Dendritic cell treated with granulocyte-macrophage colony-stimulating factor and Interleukin-4, amounts not matched to agents 40 ng/mL and 50 ng/mL, for 4 days (primary cell): ENCODE results near the gene CDKN2B-AS1.
A peak's percentile ranks its signal among the peaks of the same experiment; 100 is the strongest.
"Not testable (repeated sequence)": the region's sequence is repeated elsewhere in the genome, so short reads cannot be mapped to it uniquely, and the experiment has no call there.

Source experiments
- H3K27ac Mint-ChIP-seq: one replicate; pipeline ENCODE4 v1.8.0; 2022; ENCODE audit warnings: mild to moderate bottlenecking, mixed read lengths
- H3K27me3 Mint-ChIP-seq: one replicate; pipeline ENCODE4 v1.8.0; 2022; ENCODE audit warnings: mild to moderate bottlenecking, mixed read lengths
- H3K36me3 Mint-ChIP-seq: one replicate; pipeline ENCODE4 v1.8.0; 2022; ENCODE audit warnings: low read depth, mixed read lengths
- H3K4me1 Mint-ChIP-seq: one replicate; pipeline ENCODE4 v1.8.0; 2022; ENCODE audit warnings: low read depth, mixed read lengths
- H3K4me3 Mint-ChIP-seq: one replicate; pipeline ENCODE4 v1.8.0; 2022; ENCODE audit warnings: mild to moderate bottlenecking, moderate library complexity, mixed read lengths
- H3K9me3 Mint-ChIP-seq: one replicate; pipeline ENCODE4 v1.8.0; 2022; ENCODE audit warnings: mixed read lengths
- intact Hi-C: fragments of 100-400 bp; cut with micrococcal nuclease; formaldehyde crosslinking; loops from one replicate; pipeline ENCODE4 v1.15.0; 2022

CDKN2B-AS1 gene

DNA sequence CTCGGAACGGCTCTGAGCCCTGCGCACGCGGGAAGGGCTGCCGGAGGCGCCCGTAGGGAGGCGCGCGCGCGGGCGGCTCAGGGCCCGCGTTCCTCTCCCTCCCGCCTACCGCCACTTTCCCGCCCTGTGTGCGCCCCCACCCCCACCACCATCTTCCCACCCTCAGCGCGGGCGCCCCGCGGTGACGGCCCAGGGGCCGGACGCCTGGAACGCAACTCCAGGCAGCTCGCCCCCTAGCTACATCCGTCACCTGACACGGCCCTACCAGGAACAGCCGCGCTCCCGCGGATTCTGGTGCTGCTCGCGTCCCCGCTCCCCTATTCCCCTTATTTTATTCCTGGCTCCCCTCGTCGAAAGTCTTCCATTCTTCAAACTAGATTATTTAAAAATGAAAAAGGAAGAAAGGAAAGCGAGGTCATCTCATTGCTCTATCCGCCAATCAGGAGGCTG is at the start of gene CDKN2B-AS1:
CDKN2B-AS1 (plus strand) TSS at position 236 of the 450 bp plus-strand sequence.
- Mint-ChIP-seq H3K4me3 (peak within 1 kb of the TSS; percentile 94), H3K4me1 (peaks cover 27% of the 10 kb centered on the region), H3K36me3 (peaks cover 13% of the 10 kb centered on the region), H3K9me3 (no peaks in the 10 kb centered on the region), H3K27ac (peak within 1 kb of the TSS; percentile 97), H3K27me3 (peaks cover 55% of the 10 kb centered on the region)
- intact Hi-C loops, result loop anchor here (1.0 kb wide), 1 partner anchor 15 kb away; the partner anchor contains the start of gene CDKN2B

DNA sequence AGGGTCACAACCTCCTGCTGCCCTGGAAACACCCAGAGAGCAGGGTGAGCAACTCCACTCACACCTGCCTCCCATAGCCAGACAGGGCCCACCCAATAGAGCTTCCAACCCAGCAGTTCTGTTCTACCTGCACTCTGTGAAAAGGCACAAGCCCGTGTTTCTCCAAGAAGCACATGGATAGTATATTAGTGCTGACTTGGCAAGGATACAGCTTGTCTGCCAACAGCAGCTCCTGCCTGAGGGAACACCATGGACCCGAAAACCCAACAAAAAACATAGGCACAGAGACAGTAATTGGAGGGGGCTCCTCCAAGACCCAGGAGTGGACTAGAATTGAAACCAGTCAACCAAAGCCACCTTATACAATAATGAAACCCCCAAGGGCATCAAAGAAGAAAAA is 49.0 kb upstream of the CDKN2B-AS1 start:
- intact Hi-C loops, result no loop called here
- Mint-ChIP-seq H3K9me3 (no peaks in the 10 kb centered on the region), H3K27ac (no peak overlapping the region), H3K4me3 (no peak overlapping the region), H3K36me3 (no peaks in the 10 kb centered on the region), H3K4me1 (no peaks in the 10 kb centered on the region), H3K27me3 (peaks cover 26% of the 10 kb centered on the region)

DNA sequence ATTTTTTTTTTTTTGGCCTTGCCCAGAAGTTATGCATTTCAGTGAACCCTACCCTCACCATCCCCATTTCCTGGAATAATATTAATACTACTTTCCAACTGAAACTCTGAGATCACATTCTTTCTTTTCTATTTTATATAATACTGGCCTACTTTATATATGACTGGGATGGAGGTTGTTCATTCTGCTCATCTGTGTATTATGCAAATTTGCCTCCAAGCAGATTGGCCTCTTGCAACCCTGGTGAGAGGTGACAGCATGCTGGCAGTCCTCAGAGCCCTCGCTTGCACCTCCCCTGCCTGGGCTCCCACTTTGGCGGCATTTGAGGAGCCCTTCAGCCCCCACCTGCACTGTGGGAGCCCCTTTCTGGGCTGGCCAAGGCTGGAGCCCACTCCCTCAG is 35.8 kb upstream of the CDKN2B-AS1 start:
- H3K27me3 Mint-ChIP-seq, result peaks cover 51% of the 10 kb centered on the region
- H3K27ac Mint-ChIP-seq, result no peak overlapping the region
- H3K9me3 Mint-ChIP-seq, result no peaks in the 10 kb centered on the region
- H3K36me3 Mint-ChIP-seq, result no peaks in the 10 kb centered on the region
- H3K4me3 Mint-ChIP-seq, result no peak overlapping the region
- intact Hi-C loops, result loop anchor here (10.0 kb wide), 1 partner anchor 74 kb away; no protein-coding TSS in a partner anchor
- no peaks in the 10 kb centered on the region for H3K4me1 Mint-ChIP-seq

DNA sequence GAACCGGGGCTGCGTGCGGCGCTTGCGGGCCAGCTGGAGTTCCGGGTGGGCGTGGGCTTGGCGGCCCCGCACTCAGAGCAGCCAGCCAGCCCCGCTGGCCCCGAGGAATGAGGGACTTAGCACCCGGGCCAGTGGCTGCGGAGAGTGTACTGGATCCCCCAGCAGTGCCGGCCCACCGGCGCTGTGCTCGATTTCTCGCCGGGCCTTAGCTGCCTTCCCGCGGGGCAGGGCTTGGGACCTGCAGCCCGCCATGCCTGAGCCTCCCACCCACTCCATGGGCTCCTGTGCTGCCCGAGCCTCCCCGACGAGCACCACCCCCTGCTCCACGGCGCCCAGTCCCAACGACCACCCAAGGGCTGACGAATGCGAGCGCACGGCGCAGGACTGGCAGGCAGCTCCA is 35.3 kb upstream of the CDKN2B-AS1 start:
- not testable (repeated sequence) for H3K9me3 Mint-ChIP-seq, H3K4me1 Mint-ChIP-seq, H3K27ac Mint-ChIP-seq, H3K4me3 Mint-ChIP-seq, H3K36me3 Mint-ChIP-seq
- H3K27me3 Mint-ChIP-seq, result peaks cover 53% of the 10 kb centered on the region
- intact Hi-C loops, result loop anchor here (10.0 kb wide), 1 partner anchor 74 kb away; no protein-coding TSS in a partner anchor

DNA sequence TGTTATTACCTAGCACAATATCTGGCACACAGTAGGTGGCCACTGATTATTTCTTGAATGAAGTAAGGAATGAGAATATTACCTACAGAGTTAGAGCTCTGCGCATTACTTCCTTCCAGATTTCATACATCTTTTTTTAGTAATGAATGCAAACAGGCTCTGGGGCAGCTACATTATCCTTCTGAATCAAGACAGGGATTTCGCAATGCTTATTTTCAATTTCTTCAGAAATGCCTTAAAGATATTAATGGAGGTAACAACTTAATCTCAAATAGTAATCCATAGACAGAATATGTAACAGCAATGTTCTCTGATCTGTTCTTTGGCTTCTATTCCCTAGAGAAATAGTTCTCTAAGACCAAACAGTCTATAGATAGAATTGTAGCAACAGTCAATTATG is 33.0 kb upstream of the CDKN2B-AS1 start:
- Mint-ChIP-seq H3K4me3 (no peak overlapping the region), H3K27ac (no peak overlapping the region), H3K27me3 (peaks cover 68% of the 10 kb centered on the region), H3K9me3 (no peaks in the 10 kb centered on the region), H3K4me1 (peaks cover 19% of the 10 kb centered on the region), H3K36me3 (no peaks in the 10 kb centered on the region)
- intact Hi-C loops, result loop anchor here (10.0 kb wide), 1 partner anchor 147 kb away; no protein-coding TSS in a partner anchor

DNA sequence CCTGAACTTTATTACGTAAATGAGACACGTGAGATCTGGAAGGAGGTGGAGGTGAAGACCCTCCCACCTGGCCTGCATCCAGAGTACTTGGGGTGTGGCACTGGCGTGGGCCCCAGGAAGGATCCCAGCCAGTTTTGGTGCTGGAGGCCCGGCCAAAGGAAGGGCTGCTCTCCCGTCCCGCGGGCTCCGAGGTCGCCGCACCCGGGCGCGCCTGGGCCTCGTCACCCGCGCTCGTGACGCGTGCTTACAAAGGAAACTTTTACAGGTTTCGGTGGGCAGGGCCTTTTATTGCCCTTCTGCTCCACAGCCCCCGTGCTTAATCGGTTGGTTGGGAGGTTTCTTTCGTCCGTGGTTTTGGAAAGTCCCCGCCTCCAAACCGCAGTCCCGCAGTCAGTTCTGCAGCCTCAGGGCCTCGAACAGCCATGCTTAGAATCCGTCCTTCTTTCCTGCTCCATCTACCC is 29.6 kb upstream of the CDKN2B-AS1 start:
- Mint-ChIP-seq H3K27ac (peak overlapping the region; percentile 14), H3K9me3 (no peaks in the 10 kb centered on the region), H3K4me1 (peaks cover 49% of the 10 kb centered on the region), H3K4me3 (peak overlapping the region; percentile 67), H3K36me3 (no peaks in the 10 kb centered on the region), H3K27me3 (peaks cover 90% of the 10 kb centered on the region)
- intact Hi-C loops, result loop anchor here (10.0 kb wide), 1 partner anchor 150 kb away; no protein-coding TSS in a partner anchor

DNA sequence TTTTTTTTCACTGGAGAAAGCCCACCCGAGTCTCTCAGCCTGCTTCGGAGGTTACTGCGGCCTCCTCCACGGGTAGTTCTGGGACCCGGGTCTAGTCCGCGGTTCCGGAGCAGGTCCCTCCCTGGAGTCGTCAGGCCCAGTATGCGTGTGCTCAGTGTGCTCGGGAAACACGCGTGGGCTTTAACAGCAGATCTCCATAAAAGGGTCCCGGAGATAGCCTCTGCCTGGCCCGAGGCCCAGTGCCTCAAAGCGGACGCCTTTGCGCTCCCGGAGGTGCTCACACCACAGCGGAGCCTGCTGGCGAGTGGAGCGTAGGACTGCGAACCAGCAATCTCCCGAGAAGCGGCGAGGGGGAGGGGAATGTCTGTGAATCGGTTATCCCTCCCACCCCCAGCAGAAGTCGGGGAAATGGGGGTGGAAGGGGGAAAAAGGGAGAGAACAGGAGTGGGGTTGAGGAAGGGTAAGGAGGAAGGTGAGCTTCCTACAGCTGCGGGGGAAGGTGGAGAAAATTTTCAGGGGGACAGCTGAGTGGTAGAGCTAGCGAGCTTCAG is 29.1 kb upstream of the CDKN2B-AS1 start:
- Mint-ChIP-seq H3K27me3 (peaks cover 90% of the 10 kb centered on the region), H3K4me3 (peak overlapping the region; percentile 67), H3K9me3 (no peaks in the 10 kb centered on the region), H3K27ac (peak overlapping the region; percentile 14), H3K4me1 (peaks cover 55% of the 10 kb centered on the region), H3K36me3 (no peaks in the 10 kb centered on the region)
- intact Hi-C loops, result loop anchor here (10.0 kb wide), 1 partner anchor 151 kb away; no protein-coding TSS in a partner anchor

DNA sequence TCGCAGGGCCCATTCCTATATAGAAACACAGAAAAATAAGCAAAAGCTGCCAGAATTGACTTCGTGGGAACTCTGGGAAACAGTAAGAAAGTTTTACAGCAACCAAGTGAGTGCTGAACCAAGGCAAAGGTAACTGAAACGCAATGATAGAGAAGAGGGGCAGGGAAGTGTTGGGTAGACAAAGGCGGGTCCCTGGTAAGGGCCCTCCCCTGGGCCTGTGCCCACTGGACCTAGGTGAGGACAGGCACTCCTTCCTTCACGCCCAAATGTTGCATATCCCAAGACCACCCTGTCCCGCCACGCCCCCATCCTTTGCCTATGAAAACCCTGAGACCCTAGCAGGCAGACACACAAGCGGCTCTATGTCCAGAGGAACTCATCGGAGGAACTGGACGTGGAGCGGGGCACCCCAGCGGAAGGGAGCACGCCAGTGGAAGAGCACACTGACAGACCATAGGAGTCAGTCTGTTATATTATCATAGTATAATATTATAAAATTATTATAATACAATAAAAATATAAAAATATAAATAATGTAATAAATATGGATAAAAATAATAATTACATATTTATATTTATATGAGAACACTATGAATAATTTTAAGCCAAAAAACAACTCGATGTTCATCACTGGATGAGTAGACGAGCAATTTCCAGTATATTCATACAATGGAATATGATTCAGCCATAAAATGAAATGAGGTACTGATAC is 28.3 kb upstream of the CDKN2B-AS1 start:
- H3K4me3 Mint-ChIP-seq, result no peak overlapping the region
- intact Hi-C loops, result loop anchor here (10.0 kb wide), 1 partner anchor 151 kb away; no protein-coding TSS in a partner anchor
- H3K27ac Mint-ChIP-seq, result no peak overlapping the region
- peaks cover 95% of the 10 kb centered on the region for H3K27me3 Mint-ChIP-seq
- H3K36me3 Mint-ChIP-seq, result no peaks in the 10 kb centered on the region
- peaks cover 63% of the 10 kb centered on the region for H3K4me1 Mint-ChIP-seq
- H3K9me3 Mint-ChIP-seq, result no peaks in the 10 kb centered on the region

DNA sequence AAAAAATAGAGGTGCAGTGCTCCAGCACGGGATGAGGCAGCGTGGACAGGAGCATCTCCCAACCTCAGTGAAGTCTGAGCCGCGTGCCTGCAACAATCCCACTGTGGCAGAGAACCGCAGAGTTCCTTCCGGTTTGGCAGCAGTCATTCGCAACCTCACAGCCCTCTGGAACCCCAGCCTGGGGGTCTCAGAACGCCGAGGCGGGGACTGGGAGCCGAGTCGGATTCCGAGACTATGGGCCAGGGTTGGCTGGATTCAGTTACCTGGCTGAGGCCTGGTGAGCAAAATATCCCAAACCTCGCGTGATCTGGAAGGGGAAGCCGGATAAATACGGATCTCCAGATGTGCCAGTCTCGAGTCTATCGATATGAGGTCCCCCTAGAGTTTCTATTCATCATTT is 27.4 kb upstream of the CDKN2B-AS1 start:
- Mint-ChIP-seq H3K27ac (no peak overlapping the region), H3K4me3 (peak overlapping the region; percentile 10)

DNA sequence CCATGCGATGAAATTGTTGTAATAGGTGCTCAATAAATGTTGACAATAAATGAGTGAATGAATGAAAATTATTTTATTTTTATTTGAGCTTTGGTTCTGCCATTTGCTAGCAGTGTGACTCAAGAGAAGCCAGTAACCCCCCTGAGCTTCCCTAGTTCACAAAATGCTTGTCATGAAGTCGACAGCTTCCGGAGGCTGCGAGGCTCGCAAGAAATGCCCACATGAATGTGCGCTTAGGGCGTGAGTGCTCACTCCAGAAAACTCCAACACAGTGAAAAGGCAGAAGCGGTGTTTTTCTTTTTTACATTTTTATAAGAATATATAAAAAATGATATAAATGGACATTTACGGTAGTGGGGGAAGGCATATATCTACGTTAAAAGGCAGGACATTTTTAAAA is 26.9 kb upstream of the CDKN2B-AS1 start:
- H3K36me3 Mint-ChIP-seq, result no peaks in the 10 kb centered on the region
- no peak overlapping the region for H3K27ac Mint-ChIP-seq
- peaks cover 96% of the 10 kb centered on the region for H3K27me3 Mint-ChIP-seq
- intact Hi-C loops, result loop anchor here (10.0 kb wide), 1 partner anchor 153 kb away; no protein-coding TSS in a partner anchor
- no peak overlapping the region for H3K4me3 Mint-ChIP-seq
- H3K4me1 Mint-ChIP-seq, result peaks cover 65% of the 10 kb centered on the region
- H3K9me3 Mint-ChIP-seq, result no peaks in the 10 kb centered on the region

More for the DNA sequence above, 27.4 kb upstream of the CDKN2B-AS1 start:
- H3K36me3 Mint-ChIP-seq, result no peaks in the 10 kb centered on the region
- H3K27me3 Mint-ChIP-seq, result peaks cover 97% of the 10 kb centered on the region
- intact Hi-C loops, result loop anchor here (10.0 kb wide), 1 partner anchor 152 kb away; no protein-coding TSS in a partner anchor
- peaks cover 65% of the 10 kb centered on the region for H3K4me1 Mint-ChIP-seq
- no peaks in the 10 kb centered on the region for H3K9me3 Mint-ChIP-seq

DNA sequence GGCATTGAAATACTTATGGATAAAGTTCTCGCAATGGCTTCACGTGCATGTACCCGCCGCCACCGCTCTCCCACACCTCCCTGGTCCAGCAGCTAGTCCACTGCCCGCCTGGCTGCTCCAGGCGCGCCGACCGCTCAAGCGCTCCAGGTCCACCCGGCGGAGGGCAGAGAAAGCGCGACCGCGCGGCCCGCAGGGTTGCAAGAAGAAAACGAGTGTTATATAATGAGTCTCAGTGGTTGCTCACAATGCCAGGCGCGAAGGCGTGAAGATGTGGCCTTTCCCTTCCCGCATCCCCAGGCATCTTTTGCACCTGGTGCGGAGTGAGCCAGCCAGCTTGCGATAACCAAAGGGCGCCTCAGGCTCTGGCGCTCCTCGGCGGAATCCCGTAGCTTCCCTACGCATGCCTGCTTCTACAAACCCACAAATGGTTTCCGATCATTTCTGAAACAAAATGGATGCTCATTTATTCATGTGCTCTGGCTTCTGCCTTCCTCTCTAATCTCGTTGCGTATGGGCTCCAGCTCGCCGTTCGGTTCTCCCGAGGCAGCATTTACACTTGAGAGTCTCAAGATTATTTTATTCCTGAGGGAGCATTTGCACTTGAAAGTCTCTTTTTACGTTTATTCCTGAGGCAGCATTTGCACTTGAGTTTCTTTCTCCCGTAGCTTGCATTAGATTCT is 26.1 kb upstream of the CDKN2B-AS1 start:
- Mint-ChIP-seq H3K27me3 (peaks cover 92% of the 10 kb centered on the region), H3K9me3 (no peaks in the 10 kb centered on the region), H3K27ac (no peak overlapping the region), H3K4me3 (peak overlapping the region; percentile 31), H3K4me1 (peaks cover 69% of the 10 kb centered on the region), H3K36me3 (no peaks in the 10 kb centered on the region)
- intact Hi-C loops, result loop anchor here (10.0 kb wide), 1 partner anchor 154 kb away; no protein-coding TSS in a partner anchor

DNA sequence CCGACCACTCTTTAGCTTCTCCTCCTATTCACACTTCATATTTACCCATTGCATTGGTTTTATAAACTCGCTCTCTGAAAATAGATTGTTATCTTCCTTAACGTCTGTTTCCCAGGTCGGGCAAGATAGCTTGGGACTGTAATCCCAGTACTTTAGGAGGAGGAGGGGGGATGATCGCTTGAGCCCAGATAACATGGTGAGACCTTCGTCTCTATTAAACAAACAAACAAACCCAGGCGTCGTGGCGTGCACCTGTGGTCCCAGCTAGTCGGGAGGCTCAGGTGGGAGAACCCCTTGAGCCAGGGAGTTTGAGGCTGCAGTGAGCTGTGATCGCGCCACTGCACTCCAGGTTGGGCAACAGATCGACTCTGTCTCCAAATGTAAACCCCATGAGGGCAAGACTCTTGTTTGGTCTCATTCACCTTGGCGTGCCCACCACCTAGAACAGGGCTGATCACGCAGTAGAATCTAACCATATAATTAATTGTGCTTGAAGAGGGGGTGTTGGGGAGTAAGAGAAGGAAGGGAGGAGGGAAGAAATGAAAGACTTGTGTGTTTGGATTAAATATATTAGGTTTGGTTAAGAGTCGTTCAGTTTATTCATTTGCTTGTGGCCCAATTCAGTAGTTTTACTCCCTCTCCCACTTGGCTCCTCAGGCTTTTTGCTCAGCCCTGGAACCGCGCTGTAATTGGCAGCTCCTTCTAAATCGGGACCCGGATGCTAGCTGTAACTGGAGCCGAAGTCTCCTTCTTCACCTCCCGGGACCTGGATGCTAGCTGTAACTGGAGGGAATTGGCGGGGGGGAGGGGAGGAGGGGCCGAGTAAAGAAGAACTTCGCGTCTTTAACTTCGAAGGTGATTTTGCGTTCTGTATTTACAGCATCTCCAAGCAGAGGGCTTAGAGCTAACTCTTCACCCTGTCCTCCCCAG is 25.3 kb upstream of the CDKN2B-AS1 start:
- peaks cover 92% of the 10 kb centered on the region for H3K27me3 Mint-ChIP-seq
- no peak overlapping the region for H3K27ac Mint-ChIP-seq
- peaks cover 77% of the 10 kb centered on the region for H3K4me1 Mint-ChIP-seq

More for the DNA sequence above, 25.3 kb upstream of the CDKN2B-AS1 start:
- intact Hi-C loops, result loop anchor here (10.0 kb wide), 1 partner anchor 154 kb away; no protein-coding TSS in a partner anchor
- no peaks in the 10 kb centered on the region for H3K36me3 Mint-ChIP-seq
- H3K9me3 Mint-ChIP-seq, result no peaks in the 10 kb centered on the region
- H3K4me3 Mint-ChIP-seq, result no peak overlapping the region
